Astrocyte (in vitro differentiated cells and primary cell): Measurements from ENCODE around the gene C1orf210. TPM values are rescaled to one million over a fixed set of nuclear protein-coding genes. Genes with fewer than 3 reads are reported as not detected.

Experiments used
- DNase-seq: peaks from one replicate; pipeline ENCODE4 v3.0.0-alpha.2; 2010; ENCODE audit warnings: low read depth
- FAIRE-seq: peaks from 2 replicates; lab custom pipeline; 2011; peaks lifted over from hg19 to GRCh38; lab: Jason Lieb, UNC
- H2AFZ ChIP-seq: 2 replicates; pipeline ENCODE4 v1.6.0; 2012; ENCODE audit warnings: low read depth, low read length, inconsistent platforms
- H3K27ac ChIP-seq: 2 replicates; pipeline ENCODE4 v1.5.1; 2011; ENCODE audit warnings: low read depth, low read length, inconsistent platforms
- H3K27me3 ChIP-seq: 2 replicates; pipeline ENCODE4 v1.6.0; 2011; ENCODE audit warnings: low read length, inconsistent platforms; ENCODE audit not compliant: insufficient read depth
- H3K36me3 ChIP-seq: 2 replicates; pipeline ENCODE4 v1.5.1; 2011; ENCODE audit warnings: low read length, inconsistent platforms; ENCODE audit not compliant: insufficient read depth
- H3K4me1 ChIP-seq: 2 replicates; pipeline ENCODE4 v1.5.1; 2011; ENCODE audit warnings: low read length, inconsistent platforms; ENCODE audit not compliant: insufficient read depth
- H3K4me2 ChIP-seq: 2 replicates; pipeline ENCODE4 v1.6.0; 2012; ENCODE audit warnings: low read length, inconsistent platforms
- H3K4me3 ChIP-seq: 2 replicates; pipeline ENCODE4 v1.5.1; 2011; ENCODE audit warnings: low read depth, mild to moderate bottlenecking, low read length, inconsistent platforms; ENCODE audit not compliant: insufficient read depth
- H3K79me2 ChIP-seq: 2 replicates; pipeline ENCODE4 v1.6.0; 2012; ENCODE audit warnings: mild to moderate bottlenecking, low read length, inconsistent platforms; ENCODE audit not compliant: insufficient read depth
- H3K9ac ChIP-seq: 2 replicates; pipeline ENCODE4 v1.6.0; 2012; ENCODE audit warnings: mild to moderate bottlenecking, low read length, inconsistent platforms
- H3K9me3 ChIP-seq: 2 replicates; pipeline ENCODE4 v1.5.1; 2012; ENCODE audit warnings: low read depth, mild to moderate bottlenecking, low read length, inconsistent platforms; ENCODE audit not compliant: insufficient read depth
- H4K20me1 ChIP-seq: 2 replicates; pipeline ENCODE4 v1.6.0; 2012; ENCODE audit warnings: low read length, inconsistent platforms; ENCODE audit not compliant: insufficient read depth
- H3K27ac Mint-ChIP-seq: one replicate; pipeline ENCODE4 v1.8.0; 2021; ENCODE audit warnings: mild to moderate bottlenecking, mixed read lengths; ENCODE audit not compliant: unreplicated experiment
- H3K27me3 Mint-ChIP-seq: one replicate; pipeline ENCODE4 v1.8.0; 2021; ENCODE audit warnings: low read depth, mixed read lengths; ENCODE audit not compliant: unreplicated experiment
- H3K36me3 Mint-ChIP-seq: one replicate; pipeline ENCODE4 v1.8.0; 2021; ENCODE audit warnings: low read depth, mixed read lengths; ENCODE audit not compliant: unreplicated experiment
- H3K4me1 Mint-ChIP-seq: one replicate; pipeline ENCODE4 v1.8.0; 2021; ENCODE audit warnings: low read depth, mixed read lengths; ENCODE audit not compliant: unreplicated experiment
- H3K4me3 Mint-ChIP-seq: one replicate; pipeline ENCODE4 v1.8.0; 2021; ENCODE audit warnings: mild to moderate bottlenecking, moderate library complexity, mixed read lengths; ENCODE audit not compliant: unreplicated experiment
- H3K9me3 Mint-ChIP-seq: one replicate; pipeline ENCODE4 v1.8.0; 2021; ENCODE audit warnings: mild to moderate bottlenecking, mixed read lengths; ENCODE audit not compliant: unreplicated experiment
- CTCF ChIP-seq: IDR thresholded peaks from 2 replicates; pipeline ENCODE4 v1.5.1; 2011; ENCODE audit warnings: low read depth, mild to moderate bottlenecking, inconsistent platforms, low read length, moderate library complexity; ENCODE audit not compliant: insufficient read depth
- EZH2 ChIP-seq: IDR thresholded peaks from 2 replicates; pipeline ENCODE4 v1.6.1; 2012; ENCODE audit warnings: mild to moderate bottlenecking, low read length, inconsistent platforms; ENCODE audit not compliant: insufficient read depth
- total RNA-seq: library from RNA; stranded (reverse); gene quantifications from 2 replicates; pipeline ENCODE4 v1.2.1, GENCODE V29; 2021

The C1orf210 gene
- total RNA-seq, 1 donor from 2014 or later, result 0.84 TPM

DNA sequence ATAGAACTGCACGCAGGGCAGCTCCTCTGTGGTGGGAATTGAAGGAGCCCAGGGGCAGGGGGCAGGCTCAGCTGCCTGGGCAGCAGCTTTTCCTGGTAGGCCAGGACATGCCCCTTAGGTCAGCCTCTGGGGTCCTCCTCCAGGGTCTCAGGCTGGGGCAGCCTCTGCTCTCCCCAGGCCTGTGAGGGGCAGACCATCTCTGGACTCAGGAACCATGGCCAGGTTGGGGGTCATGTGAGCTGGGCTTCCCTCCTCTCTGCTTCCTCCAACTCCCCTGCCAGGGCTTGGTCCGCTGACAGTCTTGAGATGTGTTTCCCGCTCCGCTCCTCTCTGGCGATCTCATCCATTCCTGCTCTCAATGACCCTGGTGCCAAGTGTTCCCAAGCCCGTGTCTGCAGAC is 5.7 kb downstream of the C1orf210 start:
- no peak for DNase-seq
- no peaks in the 10 kb centered on the region for H3K9me3 ChIP-seq
- H3K27ac ChIP-seq, result no peak overlapping the region
- H2AFZ ChIP-seq, result no peak overlapping the region
- H3K4me3 Mint-ChIP-seq, result no peak overlapping the region
- no peak overlapping the region for H3K27ac Mint-ChIP-seq
- H3K4me1 Mint-ChIP-seq, result no peaks in the 10 kb centered on the region
- H3K27me3 ChIP-seq, result peaks cover 5% of the 10 kb centered on the region
- no peak overlapping the region for H3K4me3 ChIP-seq
- peaks cover 6% of the 10 kb centered on the region for H3K9me3 Mint-ChIP-seq
- H3K36me3 ChIP-seq, result no peaks in the 10 kb centered on the region
- no peaks in the 10 kb centered on the region for H4K20me1 ChIP-seq
- H3K36me3 Mint-ChIP-seq, result peaks cover 5% of the 10 kb centered on the region
- peaks cover 23% of the 10 kb centered on the region for H3K27me3 Mint-ChIP-seq
- H3K4me1 ChIP-seq, result no peaks in the 10 kb centered on the region
- FAIRE-seq, result no peak
- TF ChIP-seq EZH2 (no peak), CTCF (no peak)
- no peak overlapping the region for H3K9ac ChIP-seq
- H3K4me2 ChIP-seq, result no peak overlapping the region
- H3K79me2 ChIP-seq, result no peaks in the 10 kb centered on the region

DNA sequence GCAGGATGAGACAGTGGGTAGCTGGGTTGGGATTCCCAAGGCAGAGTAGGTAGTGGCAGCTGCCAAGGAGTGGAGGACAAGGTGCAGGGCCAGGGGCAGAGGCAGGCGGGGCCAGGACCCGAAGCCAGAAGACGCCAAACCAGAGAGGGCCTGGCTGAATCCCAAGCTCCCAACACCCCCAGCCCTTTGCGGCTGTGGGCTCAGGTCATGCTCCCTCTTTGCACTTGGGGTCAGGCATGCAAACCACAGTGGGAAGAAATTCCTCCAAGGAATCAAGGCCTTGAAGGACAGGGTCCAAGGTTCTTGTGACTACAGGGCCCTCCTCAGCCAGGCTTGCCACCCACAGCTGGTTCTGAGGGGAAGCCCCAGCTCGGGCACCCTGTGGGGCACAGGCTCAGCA is 6.2 kb downstream of the C1orf210 start:
- FAIRE-seq (no peak), DNase-seq (no peak)
- TF ChIP-seq CTCF, result no peak
- no peak for TF ChIP-seq EZH2
- peaks cover 18% of the 10 kb centered on the region for H3K27me3 Mint-ChIP-seq
- H3K9me3 Mint-ChIP-seq, result peaks cover 9% of the 10 kb centered on the region
- H3K9me3 ChIP-seq, result no peaks in the 10 kb centered on the region
- no peak overlapping the region for H3K9ac ChIP-seq
- no peaks in the 10 kb centered on the region for H3K36me3 ChIP-seq
- H3K27ac Mint-ChIP-seq, result no peak overlapping the region
- no peak overlapping the region for H3K27ac ChIP-seq
- peaks cover 2% of the 10 kb centered on the region for H3K27me3 ChIP-seq
- no peak overlapping the region for H3K4me3 Mint-ChIP-seq
- H3K4me3 ChIP-seq, result no peak overlapping the region
- peaks cover 2% of the 10 kb centered on the region for H3K36me3 Mint-ChIP-seq
- H3K4me2 ChIP-seq, result no peak overlapping the region
- no peaks in the 10 kb centered on the region for H3K4me1 ChIP-seq
- H2AFZ ChIP-seq, result no peak overlapping the region
- no peaks in the 10 kb centered on the region for H3K4me1 Mint-ChIP-seq
- no peaks in the 10 kb centered on the region for H3K79me2 ChIP-seq
- no peaks in the 10 kb centered on the region for H4K20me1 ChIP-seq

- no peak overlapping the region for H3K4me3 Mint-ChIP-seq
- no peaks in the 10 kb centered on the region for H3K4me1 Mint-ChIP-seq
- no peak overlapping the region for H2AFZ ChIP-seq
- H3K9me3 ChIP-seq, result no peaks in the 10 kb centered on the region
- H3K27me3 ChIP-seq, result peaks cover 2% of the 10 kb centered on the region
- H3K36me3 ChIP-seq, result no peaks in the 10 kb centered on the region
- peaks cover 16% of the 10 kb centered on the region for H3K27me3 Mint-ChIP-seq
- no peak overlapping the region for H3K4me3 ChIP-seq
- H3K36me3 Mint-ChIP-seq, result peaks cover 2% of the 10 kb centered on the region
- H3K4me2 ChIP-seq, result no peak overlapping the region
- H3K27ac Mint-ChIP-seq, result no peak overlapping the region
- no peak overlapping the region for H3K9ac ChIP-seq
- H3K79me2 ChIP-seq, result no peaks in the 10 kb centered on the region
- peaks cover 9% of the 10 kb centered on the region for H3K9me3 Mint-ChIP-seq
- H3K27ac ChIP-seq, result no peak overlapping the region
- FAIRE-seq, result no peak
- TF ChIP-seq CTCF (no peak), EZH2 (no peak)
- no peak for DNase-seq
- H4K20me1 ChIP-seq, result no peaks in the 10 kb centered on the region
- H3K4me1 ChIP-seq, result no peaks in the 10 kb centered on the region
Observed at GRCh38 chr1:43277116-43277876, 8.1 kb downstream of the C1orf210 start.
